HL-60 (cell line): ENCODE measurements around the gene HHEX.

Experiments used
- DNase-seq, 2 experiments: peaks; one replicate each; pipeline ENCODE4 v3.0.0-alpha.2; 2010 to 2020; ENCODE audit warnings: low read depth in 1 of 2, low spot score in 1 of 2
- H3K27ac ChIP-seq: fragments of 250-450 bp; sonication (Bioruptor Pico); replicated peaks from 2 replicates; pipeline ENCODE4 v1.5.1; 2020; ENCODE audit warnings: mild to moderate bottlenecking, moderate library complexity
- H3K27me3 ChIP-seq: fragments of 250-450 bp; sonication (Bioruptor Pico); 2 replicates; pipeline ENCODE4 v1.5.1; 2021; ENCODE audit warnings: mild to moderate bottlenecking, moderate library complexity; ENCODE audit not compliant: insufficient read depth, poor library complexity, severe bottlenecking
- H3K4me3 ChIP-seq: replicated peaks from 2 replicates; pipeline ENCODE4 v1.5.1; 2011; ENCODE audit warnings: mild to moderate bottlenecking, control low read depth, low read length; ENCODE audit not compliant: insufficient read depth
- GABPA ChIP-seq: IDR thresholded peaks from 2 replicates; pipeline ENCODE4 v1.6.1; 2012; ENCODE audit warnings: low read depth
- POLR2AphosphoS5 ChIP-seq: IDR thresholded peaks from 2 replicates; pipeline ENCODE4 v1.6.1; 2012; ENCODE audit warnings: low read depth
- SPI1 ChIP-seq: IDR thresholded peaks from 2 replicates; pipeline ENCODE4 v1.6.1; 2012; ENCODE audit warnings: low read depth, mild to moderate bottlenecking, borderline replicate concordance
- TF ChIP-seq, protein P1 (sequence below): IDR thresholded peaks from one replicate; pipeline ENCODE4 v1.5.1; 2011; ENCODE audit warnings: low read length, control low read depth, inconsistent platforms; ENCODE audit not compliant: insufficient read depth
- TF ChIP-seq, protein P2 (sequence below): IDR thresholded peaks from 2 replicates; pipeline ENCODE4 v1.6.1; 2012; ENCODE audit warnings: low read depth; ENCODE audit not compliant: insufficient replicate concordance

HHEX gene

DNA sequence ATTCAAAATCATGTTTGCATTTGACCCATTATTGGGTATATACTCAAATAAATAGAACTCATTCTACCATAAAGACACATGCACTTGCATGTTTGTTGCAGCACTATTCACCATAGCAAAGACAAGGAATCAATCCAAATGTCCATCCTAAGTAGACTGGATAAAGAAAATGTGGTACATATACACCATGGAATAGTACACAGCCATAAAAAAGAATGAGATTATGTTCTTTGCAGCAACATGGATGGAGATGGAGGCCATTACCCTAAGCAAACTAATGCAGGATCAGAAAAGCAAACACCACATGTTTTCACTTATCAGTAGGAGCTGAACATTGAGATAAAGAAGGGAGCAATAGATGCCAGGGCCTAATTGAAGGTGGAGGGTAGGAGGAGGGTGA lies 12.0 kb upstream of the HHEX start:
- TF ChIP-seq, protein P1, sequence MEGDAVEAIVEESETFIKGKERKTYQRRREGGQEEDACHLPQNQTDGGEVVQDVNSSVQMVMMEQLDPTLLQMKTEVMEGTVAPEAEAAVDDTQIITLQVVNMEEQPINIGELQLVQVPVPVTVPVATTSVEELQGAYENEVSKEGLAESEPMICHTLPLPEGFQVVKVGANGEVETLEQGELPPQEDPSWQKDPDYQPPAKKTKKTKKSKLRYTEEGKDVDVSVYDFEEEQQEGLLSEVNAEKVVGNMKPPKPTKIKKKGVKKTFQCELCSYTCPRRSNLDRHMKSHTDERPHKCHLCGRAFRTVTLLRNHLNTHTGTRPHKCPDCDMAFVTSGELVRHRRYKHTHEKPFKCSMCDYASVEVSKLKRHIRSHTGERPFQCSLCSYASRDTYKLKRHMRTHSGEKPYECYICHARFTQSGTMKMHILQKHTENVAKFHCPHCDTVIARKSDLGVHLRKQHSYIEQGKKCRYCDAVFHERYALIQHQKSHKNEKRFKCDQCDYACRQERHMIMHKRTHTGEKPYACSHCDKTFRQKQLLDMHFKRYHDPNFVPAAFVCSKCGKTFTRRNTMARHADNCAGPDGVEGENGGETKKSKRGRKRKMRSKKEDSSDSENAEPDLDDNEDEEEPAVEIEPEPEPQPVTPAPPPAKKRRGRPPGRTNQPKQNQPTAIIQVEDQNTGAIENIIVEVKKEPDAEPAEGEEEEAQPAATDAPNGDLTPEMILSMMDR: no peak
- no peak for TF ChIP-seq POLR2AphosphoS5
- TF ChIP-seq GABPA: no peak
- TF ChIP-seq SPI1: no peak
- TF ChIP-seq, protein P2, sequence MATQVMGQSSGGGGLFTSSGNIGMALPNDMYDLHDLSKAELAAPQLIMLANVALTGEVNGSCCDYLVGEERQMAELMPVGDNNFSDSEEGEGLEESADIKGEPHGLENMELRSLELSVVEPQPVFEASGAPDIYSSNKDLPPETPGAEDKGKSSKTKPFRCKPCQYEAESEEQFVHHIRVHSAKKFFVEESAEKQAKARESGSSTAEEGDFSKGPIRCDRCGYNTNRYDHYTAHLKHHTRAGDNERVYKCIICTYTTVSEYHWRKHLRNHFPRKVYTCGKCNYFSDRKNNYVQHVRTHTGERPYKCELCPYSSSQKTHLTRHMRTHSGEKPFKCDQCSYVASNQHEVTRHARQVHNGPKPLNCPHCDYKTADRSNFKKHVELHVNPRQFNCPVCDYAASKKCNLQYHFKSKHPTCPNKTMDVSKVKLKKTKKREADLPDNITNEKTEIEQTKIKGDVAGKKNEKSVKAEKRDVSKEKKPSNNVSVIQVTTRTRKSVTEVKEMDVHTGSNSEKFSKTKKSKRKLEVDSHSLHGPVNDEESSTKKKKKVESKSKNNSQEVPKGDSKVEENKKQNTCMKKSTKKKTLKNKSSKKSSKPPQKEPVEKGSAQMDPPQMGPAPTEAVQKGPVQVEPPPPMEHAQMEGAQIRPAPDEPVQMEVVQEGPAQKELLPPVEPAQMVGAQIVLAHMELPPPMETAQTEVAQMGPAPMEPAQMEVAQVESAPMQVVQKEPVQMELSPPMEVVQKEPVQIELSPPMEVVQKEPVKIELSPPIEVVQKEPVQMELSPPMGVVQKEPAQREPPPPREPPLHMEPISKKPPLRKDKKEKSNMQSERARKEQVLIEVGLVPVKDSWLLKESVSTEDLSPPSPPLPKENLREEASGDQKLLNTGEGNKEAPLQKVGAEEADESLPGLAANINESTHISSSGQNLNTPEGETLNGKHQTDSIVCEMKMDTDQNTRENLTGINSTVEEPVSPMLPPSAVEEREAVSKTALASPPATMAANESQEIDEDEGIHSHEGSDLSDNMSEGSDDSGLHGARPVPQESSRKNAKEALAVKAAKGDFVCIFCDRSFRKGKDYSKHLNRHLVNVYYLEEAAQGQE: no peak
- H3K27ac ChIP-seq: no peak overlapping the region; the same call in 1 of the 2 replicates
- no peaks in the 10 kb centered on the region for H3K27me3 ChIP-seq
- no peak overlapping the region for H3K4me3 ChIP-seq
- no peak for DNase-seq

DNA sequence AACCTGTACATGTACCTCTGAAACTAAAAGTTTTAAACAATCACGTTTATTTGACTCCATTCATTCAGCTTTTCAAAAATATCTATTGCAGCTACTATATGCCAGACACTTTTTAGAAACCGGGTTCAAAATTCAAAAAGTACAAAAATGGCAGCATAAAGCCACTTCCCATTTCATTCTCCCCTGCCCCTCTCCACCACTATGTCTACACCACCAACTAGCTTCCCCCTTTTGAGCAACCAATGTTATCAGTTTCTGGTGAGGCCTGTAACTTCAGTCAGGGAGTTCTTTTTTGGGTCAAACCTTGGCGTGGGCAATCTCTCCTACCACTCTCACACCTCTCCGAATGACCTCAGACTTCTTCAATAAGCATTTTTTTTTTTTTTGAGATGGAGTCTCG lies 11.5 kb upstream of the HHEX start:
- H3K27me3 ChIP-seq: no peaks in the 10 kb centered on the region
- no peak overlapping the region for H3K4me3 ChIP-seq
- no peak overlapping the region; the same call in 1 of the 2 replicates for H3K27ac ChIP-seq
- TF ChIP-seq POLR2AphosphoS5: no peak
- peak; percentile 50 for TF ChIP-seq SPI1
- TF ChIP-seq, protein P1: no peak
- TF ChIP-seq, protein P2: no peak
- peak in 1 of 2 experiments; percentile 59 for DNase-seq

DNA sequence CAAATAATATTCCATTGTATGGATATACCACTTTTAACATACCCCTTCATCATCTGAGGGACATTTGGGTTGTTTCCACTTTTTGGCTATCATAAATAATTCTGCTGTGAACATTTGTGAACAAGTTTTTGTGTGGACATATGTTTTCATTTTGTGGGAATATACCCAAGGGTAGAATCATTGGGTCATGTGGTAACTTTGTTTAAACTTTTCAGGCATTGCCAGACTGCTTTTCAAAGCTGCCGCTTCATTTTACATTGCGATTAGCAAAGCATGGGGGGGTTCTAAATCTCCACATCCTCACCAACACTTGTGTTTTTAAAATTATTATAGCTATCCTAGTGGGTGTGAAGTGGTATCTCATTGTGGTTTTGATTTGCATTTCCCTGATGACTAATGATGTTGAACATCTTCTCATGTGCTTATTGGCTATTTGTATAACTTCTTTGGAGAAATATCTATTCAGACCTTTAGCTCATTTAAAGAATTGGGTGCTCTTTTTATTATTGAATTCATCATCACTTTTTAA lies 8.4 kb upstream of the HHEX start:
- TF ChIP-seq SPI1: no peak
- TF ChIP-seq POLR2AphosphoS5: no peak
- TF ChIP-seq, protein P2: no peak
- TF ChIP-seq, protein P1: no peak
- TF ChIP-seq GABPA: no peak
- H3K27me3 ChIP-seq: no peaks in the 10 kb centered on the region

More for the DNA sequence above, 8.4 kb upstream of the HHEX start:
- Histone ChIP-seq H3K27ac (no peak overlapping the region), H3K4me3 (no peak overlapping the region)
- DNase-seq: no peak
